Kidney epithelial cell (primary cell): ENCODE data around the gene GGT7. TPM values are rescaled to one million over a fixed set of nuclear protein-coding genes. Genes with fewer than 3 reads are reported as not detected.

Experiments
- DNase-seq: peaks from one replicate; pipeline ENCODE4 v3.0.0-alpha.2; 2010; ENCODE audit warnings: low read depth
- H3K27me3 ChIP-seq: 2 replicates; pipeline ENCODE4 v1.6.0; 2011; ENCODE audit warnings: low read length; ENCODE audit not compliant: control insufficient read depth, insufficient read depth
- H3K36me3 ChIP-seq: 2 replicates; pipeline ENCODE4 v1.5.1; 2011; ENCODE audit warnings: low read length; ENCODE audit not compliant: control insufficient read depth, insufficient read depth
- H3K4me3 ChIP-seq: 2 replicates; pipeline ENCODE4 v1.5.1; 2011; ENCODE audit warnings: low read depth, mild to moderate bottlenecking, control low read depth, low read length
- CTCF ChIP-seq: IDR thresholded peaks from 2 replicates; pipeline ENCODE4 v1.5.1; 2011; ENCODE audit warnings: mild to moderate bottlenecking, moderate library complexity, low read length, control low read depth, inconsistent platforms; ENCODE audit not compliant: insufficient read depth, poor library complexity, severe bottlenecking
- total RNA-seq: library from RNA; depleted of rRNA; stranded (reverse); fragments of >200 nt; gene quantifications from 2 replicates; pipeline ENCODE4 v1.2.3, GENCODE V29; 2015

GGT7 gene
- total RNA-seq, 1 donor from 2014 or later = 8.4 TPM

- DNase-seq = no peak
- no peak for TF ChIP-seq CTCF
- Histone ChIP-seq H3K36me3 (peaks cover 1% of the 10 kb centered on the region), H3K4me3 (no peak overlapping the region), H3K27me3 (no peaks in the 10 kb centered on the region)
These were observed 12.7 kb downstream of the GGT7 start for GRCh38 chr20:34859826-34860545.

- Histone ChIP-seq H3K27me3 (no peaks in the 10 kb centered on the region), H3K4me3 (no peak overlapping the region), H3K36me3 (peaks cover 1% of the 10 kb centered on the region)
- DNase-seq = no peak
- TF ChIP-seq CTCF = no peak
These were observed 13.3 kb downstream of the GGT7 start for GRCh38 chr20:34859367-34859766.

DNA sequence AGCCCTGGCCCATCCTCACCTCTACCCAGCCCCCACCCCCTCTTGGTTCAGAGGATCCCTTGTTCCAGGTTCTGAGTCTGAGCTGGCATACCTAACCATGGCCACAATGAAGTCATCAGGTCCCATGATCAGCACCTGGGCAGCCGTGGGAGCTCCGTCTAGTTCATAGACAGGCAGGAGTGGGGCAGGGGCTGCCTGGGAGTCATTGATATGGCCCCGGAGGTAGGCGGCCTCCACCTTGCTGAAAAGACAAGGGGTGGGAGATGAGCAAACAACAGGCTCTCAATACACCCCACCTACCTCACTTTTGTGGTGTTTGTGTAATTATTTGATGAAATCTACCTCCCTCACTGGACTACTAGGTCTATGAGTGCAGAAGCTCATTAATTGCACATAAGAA is 20.4 kb downstream of the GGT7 start:
- no peaks in the 10 kb centered on the region for H3K36me3 ChIP-seq
- H3K27me3 ChIP-seq = no peaks in the 10 kb centered on the region
- H3K4me3 ChIP-seq = no peak overlapping the region
- no peak for DNase-seq
- TF ChIP-seq CTCF = no peak

DNA sequence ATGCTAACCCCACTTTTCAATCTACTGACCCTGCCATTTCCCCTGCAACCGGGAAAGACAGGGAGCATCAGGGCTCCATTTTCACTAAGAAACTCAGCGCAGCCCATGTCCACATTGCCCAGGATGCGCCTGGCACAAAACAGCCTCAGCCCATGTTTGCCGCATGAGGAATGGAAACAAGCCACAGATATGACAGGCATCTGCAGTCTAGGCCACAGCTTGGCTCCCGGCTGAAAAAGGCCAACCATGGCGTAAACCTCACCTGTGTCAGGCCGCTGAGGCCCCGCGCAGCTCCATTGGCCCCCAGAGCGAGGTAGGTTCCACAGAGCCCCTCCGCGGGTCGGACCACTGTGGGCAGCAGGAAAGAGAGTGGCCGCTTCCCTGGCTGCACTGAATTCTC is 21.7 kb downstream of the GGT7 start:
- Histone ChIP-seq H3K36me3 (no peaks in the 10 kb centered on the region), H3K27me3 (no peaks in the 10 kb centered on the region), H3K4me3 (no peak overlapping the region)
- DNase-seq = no peak
- TF ChIP-seq CTCF = no peak

GRCh38 chr20:34849778-34850177 is 22.9 kb downstream of the GGT7 start:
- DNase-seq = no peak
- Histone ChIP-seq H3K4me3 (no peak overlapping the region), H3K27me3 (no peaks in the 10 kb centered on the region), H3K36me3 (no peaks in the 10 kb centered on the region)
- no peak for TF ChIP-seq CTCF

DNA sequence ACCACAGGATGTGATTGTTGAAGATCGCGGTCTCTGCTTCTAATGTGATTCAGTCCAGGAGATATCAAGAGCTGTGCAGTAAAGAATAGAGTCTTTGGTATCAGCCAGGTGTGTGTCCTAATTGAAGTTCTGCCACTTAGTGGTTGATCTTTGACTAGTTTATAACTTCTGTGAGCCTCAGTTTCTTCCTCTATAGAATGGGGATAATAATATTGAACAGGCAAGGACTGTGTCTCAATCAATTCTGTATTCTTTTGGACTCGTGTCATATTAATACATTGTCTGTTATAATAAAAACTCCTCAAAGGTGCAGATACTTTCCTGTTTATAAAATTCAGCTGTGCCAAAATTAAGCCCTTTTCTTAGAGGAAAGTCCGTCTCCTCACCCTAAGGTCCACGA is 24.1 kb downstream of the GGT7 start:
- TF ChIP-seq CTCF = no peak

More for the DNA sequence above, 24.1 kb downstream of the GGT7 start:
- DNase-seq = no peak
- Histone ChIP-seq H3K27me3 (no peaks in the 10 kb centered on the region), H3K36me3 (no peaks in the 10 kb centered on the region), H3K4me3 (no peak overlapping the region)
